ENCODE results near the gene ARHGAP30.

- TF ChIP-seq POLR2AphosphoS5 (IDR thresholded peaks at IDR 0.05) (no peak), CTCF (IDR thresholded peaks at IDR 0.05) (no peak)
Observed at GRCh38 chr1:161091093-161091492, 21.4 kb upstream of the ARHGAP30 start.
